ENCODE measurements around the gene UBAC2.

UBAC2 gene

GRCh38 chr13:99429670-99430069 is 229.0 kb downstream of the UBAC2 start:
- H3K27ac ChIP-seq: no peak overlapping the region
- no peak for TF ChIP-seq CTCF (IDR thresholded peaks at IDR 0.05)
- TF ChIP-seq ZFX (IDR thresholded peaks at IDR 0.05; ENCODE audit: borderline replicate concordance): no peak

GRCh38 chr13:99431927-99432608 is 231.4 kb downstream of the UBAC2 start:
- no peak for TF ChIP-seq ZFX (IDR thresholded peaks at IDR 0.05; ENCODE audit: borderline replicate concordance)
- no peak for TF ChIP-seq CTCF (IDR thresholded peaks at IDR 0.05)
- no peak overlapping the region for H3K27ac ChIP-seq

DNA sequence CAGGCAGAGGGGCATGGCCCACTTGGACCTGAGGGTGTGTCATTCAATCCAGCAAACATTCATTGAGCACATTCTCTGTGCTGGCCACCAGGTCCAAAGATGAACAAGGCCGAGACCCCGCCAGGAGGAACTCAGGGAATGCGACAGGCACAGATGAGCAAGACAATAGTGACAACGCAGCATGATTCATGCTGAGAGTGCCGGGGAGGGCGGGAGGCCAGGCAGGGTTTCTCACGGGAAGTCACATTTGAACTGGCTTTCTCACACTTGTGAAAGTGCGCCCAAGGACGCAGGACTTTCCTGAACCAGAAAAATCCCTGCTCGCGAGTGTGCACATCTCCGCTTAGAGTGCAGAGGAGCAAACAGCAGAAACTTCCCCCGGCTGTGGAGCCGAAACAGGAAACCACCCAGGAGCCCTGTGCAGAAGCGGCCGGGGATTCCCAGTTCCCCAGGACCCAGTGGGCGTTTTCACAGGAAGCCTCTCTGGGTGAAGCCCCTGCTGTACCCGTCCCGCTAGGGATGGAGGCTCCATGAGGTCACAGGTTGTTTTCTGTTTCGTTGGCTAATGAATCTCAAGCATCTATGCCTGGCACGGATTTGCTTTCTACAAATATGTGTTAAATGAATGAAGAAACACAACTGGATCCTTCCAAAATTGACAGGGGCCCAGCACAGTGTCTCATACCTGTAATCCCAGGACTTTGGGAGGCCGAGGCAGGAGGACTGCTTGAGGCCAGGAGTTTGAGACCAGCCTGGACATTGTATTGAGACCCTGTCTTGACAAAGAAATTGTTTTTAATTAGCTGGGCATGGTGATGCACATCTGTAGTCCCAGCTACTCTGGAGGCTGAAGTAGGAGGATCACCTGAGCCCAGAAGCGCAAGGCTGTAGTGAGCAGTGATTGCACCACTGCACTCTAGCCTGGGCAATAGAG is 232.2 kb downstream of the UBAC2 start:
- TF ChIP-seq CTCF (IDR thresholded peaks at IDR 0.05) (no peak), ZFX (IDR thresholded peaks at IDR 0.05; ENCODE audit: borderline replicate concordance) (no peak)
- H3K27ac ChIP-seq: no peak overlapping the region

DNA sequence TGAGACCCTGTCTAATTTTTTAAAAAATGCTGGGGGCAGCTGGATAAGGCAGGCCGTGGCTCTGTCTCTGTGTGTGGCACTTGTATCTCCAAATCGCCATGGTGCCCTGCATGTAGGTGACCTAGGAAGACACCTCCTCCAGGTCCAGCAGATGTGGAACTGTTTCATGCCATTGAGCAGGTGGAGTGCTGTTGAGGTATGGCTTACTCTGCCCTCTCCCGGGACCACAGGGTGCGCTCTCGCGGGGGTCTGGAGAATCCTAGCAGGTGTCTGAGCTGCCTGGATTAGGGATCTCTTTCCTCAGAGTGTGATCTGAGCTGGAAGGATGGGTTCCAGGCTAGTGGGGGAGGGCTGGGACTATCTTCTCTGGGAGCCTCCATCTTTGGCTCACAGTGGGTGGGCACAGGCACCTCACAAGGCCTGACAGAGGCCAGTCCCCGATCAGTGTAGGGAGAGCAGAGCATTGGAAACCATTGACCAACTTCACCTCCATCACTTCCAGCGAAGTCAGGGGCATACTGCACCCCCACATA is 233.0 kb downstream of the UBAC2 start:
- no peak overlapping the region for H3K27ac ChIP-seq
- TF ChIP-seq CTCF (IDR thresholded peaks at IDR 0.05) (no peak), ZFX (IDR thresholded peaks at IDR 0.05; ENCODE audit: borderline replicate concordance) (no peak)

GRCh38 chr13:99434258-99434788 is 233.7 kb downstream of the UBAC2 start:
- no peak for TF ChIP-seq CTCF (IDR thresholded peaks at IDR 0.05)
- TF ChIP-seq ZFX (IDR thresholded peaks at IDR 0.05; ENCODE audit: borderline replicate concordance): no peak
- no peak overlapping the region for H3K27ac ChIP-seq

- TF ChIP-seq CTCF (IDR thresholded peaks at IDR 0.05): no peak
- TF ChIP-seq ZFX (IDR thresholded peaks at IDR 0.05; ENCODE audit: borderline replicate concordance): no peak
- no peak overlapping the region for H3K27ac ChIP-seq
Measured at GRCh38 chr13:99435116-99435515, 234.5 kb downstream of the UBAC2 start.
